GM12878 (cell line): ENCODE measurements around the gene PSMD13. TPM values are rescaled to one million over a fixed set of nuclear protein-coding genes. Genes with fewer than 3 reads are reported as not detected.
"Not testable (repeated sequence)": the region's sequence is repeated elsewhere in the genome, so short reads cannot be mapped to it uniquely, and the experiment has no call there.

Experiments
- ATAC-seq: fragments of 200-7000 bp; cut with Tn5 transposase; 3 replicates; pipeline ENCODE4 v1.9.1; 2020; ENCODE audit warnings: mild to moderate bottlenecking, moderate library complexity
- BruUV-seq: library from RNA; stranded (reverse); fragments of 400-500 nt; replicated peaks from 2 replicates; lab custom pipeline; 2021; lab: Mats Ljungman, UMichigan
- CTCF ChIA-PET: fragments of 300-600 bp; sonication (Branson Sonifier 250); formaldehyde crosslinking; extraction: SDS; loops from one replicate; lab custom pipeline; 2021; ENCODE audit warnings: inconsistent platforms; lab: Yijun Ruan, JAX
- POLR2A ChIA-PET: fragments of 350-600 bp; formaldehyde crosslinking; extraction: SDS; loops from one replicate; lab custom pipeline; 2021; ENCODE audit warnings: inconsistent platforms; lab: Charles Lee
- RAD21 ChIA-PET: fragments of 300-600 bp; sonication (Branson Sonifier 250); formaldehyde crosslinking; loops from one replicate; lab custom pipeline; 2023; ENCODE audit warnings: antibody characterized with exemption; ENCODE audit not compliant: unreplicated experiment; lab: Charles Lee
- SMC1A ChIA-PET: fragments of 300-600 bp; sonication (Branson Sonifier 250); formaldehyde crosslinking; loops from one replicate; lab custom pipeline; 2023; ENCODE audit not compliant: unreplicated experiment, uncharacterized antibody; lab: Charles Lee
- DNase-seq: peaks from one replicate; pipeline ENCODE4 v3.0.0-alpha.2; 2011; ENCODE audit warnings: low read depth, low spot score
- FAIRE-seq: peaks from 3 replicates; lab custom pipeline; 2011; peaks lifted over from hg19 to GRCh38; lab: Jason Lieb, UNC
- H2AFZ ChIP-seq: 2 replicates; pipeline ENCODE4 v1.6.0; 2011; ENCODE audit warnings: low read depth, low read length, control low read depth; ENCODE audit not compliant: control insufficient read depth
- H3K27ac ChIP-seq: 2 replicates; pipeline ENCODE4 v1.5.1; 2011; ENCODE audit warnings: control low read depth; ENCODE audit not compliant: control insufficient read depth, insufficient read depth
- H3K27me3 ChIP-seq, 2 experiments: replicated peaks in 1 of 2; 2 replicates each; pipeline versions ENCODE4 v1.6.0 to v1.6.1; 2011; ENCODE audit warnings: low read length in 1 of 2; ENCODE audit not compliant: control insufficient read depth in 2 of 2, insufficient read depth in 2 of 2
- H3K36me3 ChIP-seq, 2 experiments: 2 replicates each; pipeline ENCODE4 v1.5.1; 2011; ENCODE audit warnings: low read length in 1 of 2; ENCODE audit not compliant: control insufficient read depth in 2 of 2, insufficient read depth in 2 of 2
- H3K4me1 ChIP-seq: 2 replicates; pipeline ENCODE4 v1.6.1; 2011; ENCODE audit warnings: mild to moderate bottlenecking, low read length, moderate library complexity, mixed read lengths; ENCODE audit not compliant: control insufficient read depth, insufficient read depth
- H3K4me2 ChIP-seq: 2 replicates; pipeline ENCODE4 v1.6.0; 2011; ENCODE audit warnings: control low read depth; ENCODE audit not compliant: control insufficient read depth, insufficient read depth
- H3K4me3 ChIP-seq: fragments of 200-600 bp; sonication (generic); 2 replicates; pipeline ENCODE4 v1.5.1; 2016
- H3K79me2 ChIP-seq: 2 replicates; pipeline ENCODE4 v1.6.0; 2011; ENCODE audit warnings: low read length; ENCODE audit not compliant: control insufficient read depth, insufficient read depth
- H3K9ac ChIP-seq: 2 replicates; pipeline ENCODE4 v1.8.0; 2011; ENCODE audit warnings: low read length, control low read depth, mixed read lengths; ENCODE audit not compliant: control insufficient read depth, insufficient read depth
- H3K9me3 ChIP-seq: replicated peaks from 3 replicates; pipeline ENCODE4 v1.5.1; 2011; ENCODE audit warnings: mild to moderate bottlenecking, low read length; ENCODE audit not compliant: control insufficient read depth, insufficient read depth
- H4K20me1 ChIP-seq: 2 replicates; pipeline ENCODE4 v1.6.0; 2011; ENCODE audit not compliant: control insufficient read depth, insufficient read depth
- CREM ChIP-seq: IDR thresholded peaks from 2 replicates; pipeline ENCODE4 v1.6.1; 2014; ENCODE audit warnings: antibody characterized with exemption, low read depth
- GATAD2B ChIP-seq: fragments of 450-650 bp; conservative IDR thresholded peaks from 2 replicates; pipeline ENCODE4 v1.6.1; 2017; ENCODE audit warnings: low read depth, mild to moderate bottlenecking, moderate library complexity
- MXI1 ChIP-seq: fragments of 150-350 bp; IDR thresholded peaks from 2 replicates; pipeline ENCODE4 v1.6.1; 2011; ENCODE audit warnings: low read depth, mild to moderate bottlenecking, inconsistent platforms, low read length, improper control_type of control experiment
- RELA ChIP-seq: fragments of 450-650 bp; IDR thresholded peaks from 2 replicates; pipeline ENCODE4 v1.8.0; 2014; ENCODE audit warnings: borderline replicate concordance; ENCODE audit not compliant: partially characterized antibody
- RELB ChIP-seq: fragments of 450-650 bp; IDR thresholded peaks from 2 replicates; pipeline ENCODE4 v1.6.1; 2017; ENCODE audit warnings: low read depth, mild to moderate bottlenecking, moderate library complexity
- SMC3 ChIP-seq: IDR thresholded peaks from 2 replicates; pipeline ENCODE4 v1.6.1; 2011; ENCODE audit warnings: low read length, improper control_type of control experiment, borderline replicate concordance
- SRF ChIP-seq, 2 experiments: IDR thresholded peaks; 2 replicates each; pipeline ENCODE4 v1.6.1; 2011; ENCODE audit warnings: low read depth in 2 of 2, low read length in 2 of 2, mild to moderate bottlenecking in 1 of 2, moderate library complexity in 1 of 2
- WGBS: methylation state at CpG from one replicate; pipeline ENCODE4 v1.1.6; 2016; ENCODE audit warnings: low lambda C conversion rate; ENCODE audit not compliant: insufficient replicate concordance, insufficient coverage; ENCODE audit errors: missing lambda C conversion rate; 5-methylcytosine and 5-hydroxymethylcytosine counted together
- in situ Hi-C: fragments of 300-500 bp; cut with MboI; formaldehyde crosslinking; loops from 9 replicates; pipeline ENCODE4 v1.14.3; 2018; ENCODE audit warnings: mixed read lengths
- intact Hi-C: fragments of 100-400 bp; cut with micrococcal nuclease; formaldehyde crosslinking; loops from one replicate; pipeline ENCODE4 v1.14.2; 2022; ENCODE audit not compliant: unreplicated experiment
- polyA plus RNA-seq, 11 experiments: library from polyadenylated mRNA; depleted of rRNA in 4 of 11; unstranded in 6 of 11; stranded (reverse) in 5 of 11; fragments of >200 nt; fragmentation: Nextera tagmentation in 4 of 11; fragmentation: Illumina TruSeq in 1 of 11; extraction: Ambion mirVana in 4 of 11; extraction: Trizol in 1 of 11; gene quantifications; 1 replicate in 1 of 11; 2 replicates in 10 of 11; pipeline versions ENCODE4 v1.2.1 to v1.2.3, GENCODE V29; 2011 to 2016; ENCODE audit warnings: inconsistent platforms in 2 of 11, missing spikeins in 2 of 11, low read depth in 1 of 11
- total RNA-seq, 4 experiments: library from RNA; depleted of rRNA in 3 of 4; stranded (reverse); fragments of >200 nt in 3 of 4; fragmentation: Illumina TruSeq in 1 of 4; extraction: Trizol in 1 of 4; gene quantifications; 2 replicates each; pipeline versions ENCODE4 v1.2.1 to v1.2.3, GENCODE V29; 2013 to 2021
- TF ChIP-seq, protein P1 (sequence below): fragments of 150-350 bp; IDR thresholded peaks from 2 replicates; pipeline ENCODE4 v1.6.1; 2014; ENCODE audit warnings: mild to moderate bottlenecking, low read depth, low read length
- TF ChIP-seq, protein P2 (sequence below): fragments of 450-650 bp; IDR thresholded peaks from 2 replicates; pipeline ENCODE4 v1.6.1; 2018; ENCODE audit warnings: mild to moderate bottlenecking, low read depth, moderate library complexity; ENCODE audit not compliant: partially characterized antibody

The PSMD13 gene
- total and polyA plus RNA-seq, 10 of the 15 experiments (the other 5 are each of a cell fraction or from before 2014, with no cell fraction given): 141 to 303 (median 177) TPM

DNA sequence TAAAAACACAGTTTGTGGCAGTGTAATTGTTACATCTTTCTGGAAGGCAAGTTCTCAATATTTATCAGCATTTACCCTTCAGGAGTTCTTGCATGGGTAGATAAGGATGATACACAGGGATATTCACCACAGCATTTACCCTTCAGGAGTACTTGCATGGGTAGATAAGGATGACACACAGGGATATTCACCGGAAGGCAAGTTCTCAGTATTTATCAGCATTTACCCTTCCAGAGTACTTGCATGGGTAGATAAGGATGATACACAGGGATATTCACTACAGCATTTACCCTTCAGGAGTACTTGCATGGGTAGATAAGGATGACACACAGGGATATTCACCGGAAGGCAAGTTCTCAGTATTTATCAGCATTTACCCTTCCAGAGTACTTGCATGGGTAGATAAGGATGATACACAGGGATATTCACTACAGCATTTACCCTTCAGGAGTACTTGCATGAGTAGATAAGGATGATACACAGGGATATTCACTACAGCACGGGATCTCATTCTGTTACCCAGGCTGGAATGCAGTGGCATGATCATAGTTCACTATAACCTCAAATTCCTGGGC is 16.0 kb upstream of the PSMD13 start:
- intact Hi-C loops, H3K36me3 ChIP-seq, BruUV-seq, H3K4me1 ChIP-seq, H3K27ac ChIP-seq, H3K79me2 ChIP-seq, H3K27me3 ChIP-seq, RAD21 ChIA-PET, CTCF ChIA-PET, H4K20me1 ChIP-seq, H3K4me3 ChIP-seq, POLR2A ChIA-PET, DNase-seq, H3K9me3 ChIP-seq, ATAC-seq, H3K4me2 ChIP-seq, H2AFZ ChIP-seq, in situ Hi-C loops, H3K9ac ChIP-seq: not testable (repeated sequence)
- WGBS: 92% methylated on average over 3 of the region's 3 CpGs
- peak; percentile 93 for FAIRE-seq
- SMC1A ChIA-PET: interaction anchor here (1.2 kb wide), 1 partner anchor 30 kb away, joined by 3 read pairs; no protein-coding TSS in a partner anchor

- SMC1A ChIA-PET: interaction anchor here (1.2 kb wide), 1 partner anchor 29 kb away, joined by 3 read pairs; no protein-coding TSS in a partner anchor
- DNase-seq (no peak), FAIRE-seq (no peak), ATAC-seq (no peak)
- WGBS: 94% methylated on average over 7 of the region's 7 CpGs
- CTCF ChIA-PET: no interaction called here
- Histone ChIP-seq H3K4me3 (no peak overlapping the region), H3K9me3 (no peaks in the 10 kb centered on the region), H4K20me1 (no peaks in the 10 kb centered on the region), H2AFZ (no peak overlapping the region), H3K4me2 (no peak overlapping the region), H3K27me3 (no peaks in the 10 kb centered on the region), H3K79me2 (no peaks in the 10 kb centered on the region), H3K36me3 (peaks cover 0 to 3% of the 10 kb centered on the region in 2 experiments; a peak in 2 of 4 replicates), H3K27ac (no peak overlapping the region), H3K9ac (no peak overlapping the region), H3K4me1 (no peaks in the 10 kb centered on the region)
- intact Hi-C loops: no loop called here
- in situ Hi-C loops: no loop called here
- POLR2A ChIA-PET: no interaction called here
- BruUV-seq: no TSS peak
- RAD21 ChIA-PET: no interaction called here
- no peak for TF ChIP-seq RELB
- no peak for TF ChIP-seq GATAD2B
- no peak for TF ChIP-seq MXI1
- no peak for TF ChIP-seq SRF (IDR thresholded peaks at IDR 0.05; ENCODE audit: low read depth in 2 of 2, low read length in 2 of 2)
- TF ChIP-seq, protein P1, sequence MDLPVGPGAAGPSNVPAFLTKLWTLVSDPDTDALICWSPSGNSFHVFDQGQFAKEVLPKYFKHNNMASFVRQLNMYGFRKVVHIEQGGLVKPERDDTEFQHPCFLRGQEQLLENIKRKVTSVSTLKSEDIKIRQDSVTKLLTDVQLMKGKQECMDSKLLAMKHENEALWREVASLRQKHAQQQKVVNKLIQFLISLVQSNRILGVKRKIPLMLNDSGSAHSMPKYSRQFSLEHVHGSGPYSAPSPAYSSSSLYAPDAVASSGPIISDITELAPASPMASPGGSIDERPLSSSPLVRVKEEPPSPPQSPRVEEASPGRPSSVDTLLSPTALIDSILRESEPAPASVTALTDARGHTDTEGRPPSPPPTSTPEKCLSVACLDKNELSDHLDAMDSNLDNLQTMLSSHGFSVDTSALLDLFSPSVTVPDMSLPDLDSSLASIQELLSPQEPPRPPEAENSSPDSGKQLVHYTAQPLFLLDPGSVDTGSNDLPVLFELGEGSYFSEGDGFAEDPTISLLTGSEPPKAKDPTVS: no peak
- TF ChIP-seq CREM: no peak
- TF ChIP-seq, protein P2, sequence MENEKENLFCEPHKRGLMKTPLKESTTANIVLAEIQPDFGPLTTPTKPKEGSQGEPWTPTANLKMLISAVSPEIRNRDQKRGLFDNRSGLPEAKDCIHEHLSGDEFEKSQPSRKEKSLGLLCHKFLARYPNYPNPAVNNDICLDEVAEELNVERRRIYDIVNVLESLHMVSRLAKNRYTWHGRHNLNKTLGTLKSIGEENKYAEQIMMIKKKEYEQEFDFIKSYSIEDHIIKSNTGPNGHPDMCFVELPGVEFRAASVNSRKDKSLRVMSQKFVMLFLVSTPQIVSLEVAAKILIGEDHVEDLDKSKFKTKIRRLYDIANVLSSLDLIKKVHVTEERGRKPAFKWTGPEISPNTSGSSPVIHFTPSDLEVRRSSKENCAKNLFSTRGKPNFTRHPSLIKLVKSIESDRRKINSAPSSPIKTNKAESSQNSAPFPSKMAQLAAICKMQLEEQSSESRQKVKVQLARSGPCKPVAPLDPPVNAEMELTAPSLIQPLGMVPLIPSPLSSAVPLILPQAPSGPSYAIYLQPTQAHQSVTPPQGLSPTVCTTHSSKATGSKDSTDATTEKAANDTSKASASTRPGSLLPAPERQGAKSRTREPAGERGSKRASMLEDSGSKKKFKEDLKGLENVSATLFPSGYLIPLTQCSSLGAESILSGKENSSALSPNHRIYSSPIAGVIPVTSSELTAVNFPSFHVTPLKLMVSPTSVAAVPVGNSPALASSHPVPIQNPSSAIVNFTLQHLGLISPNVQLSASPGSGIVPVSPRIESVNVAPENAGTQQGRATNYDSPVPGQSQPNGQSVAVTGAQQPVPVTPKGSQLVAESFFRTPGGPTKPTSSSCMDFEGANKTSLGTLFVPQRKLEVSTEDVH: no peak
- no peak for TF ChIP-seq RELA
- TF ChIP-seq SMC3: no peak
These were observed 15.2 kb upstream of the PSMD13 start for GRCh38 chr11:221539-221938.
